RCC 7860 (cell line): ENCODE results near the gene TUBGCP6.

Experiments used
- DNase-seq: peaks from one replicate; pipeline ENCODE4 v3.0.0-alpha.2; 2015; ENCODE audit warnings: low spot score
- FAIRE-seq: peaks from 2 replicates; lab custom pipeline; 2012; peaks lifted over from hg19 to GRCh38; lab: Jason Lieb, UNC

The TUBGCP6 gene

DNA sequence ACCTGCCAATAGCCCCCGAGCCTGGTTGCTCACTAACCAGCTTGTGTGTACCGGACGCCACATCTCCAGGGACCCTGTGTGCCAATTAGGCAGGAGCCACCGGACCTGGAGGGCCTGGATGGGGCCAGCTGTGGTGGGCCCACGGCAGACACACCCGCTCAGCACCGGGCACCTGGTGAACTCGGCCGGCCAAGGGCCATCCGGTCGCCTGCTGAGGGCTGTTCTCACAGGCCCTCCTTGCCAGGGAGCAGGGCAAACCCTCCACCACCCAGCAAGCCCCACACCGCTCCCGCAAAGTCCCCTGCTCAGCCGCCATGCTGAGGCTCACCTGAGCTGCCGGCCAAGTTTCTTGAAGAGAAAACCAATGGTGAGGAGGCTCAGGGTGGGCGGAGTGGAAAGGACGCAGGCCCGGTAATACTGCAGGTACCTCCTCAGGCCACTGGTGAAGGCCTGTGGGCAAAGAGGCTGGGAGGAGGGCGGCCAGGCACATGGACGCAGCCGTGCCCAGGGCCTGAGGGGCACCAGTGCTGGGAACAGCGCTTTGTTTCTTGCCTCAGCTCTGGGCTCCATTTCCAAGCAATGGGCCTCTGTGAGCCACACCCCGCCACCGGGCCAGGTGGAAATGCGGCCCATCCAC, 17.1 kb downstream of the TUBGCP6 start:
- FAIRE-seq (no peak), DNase-seq (no peak)

DNA sequence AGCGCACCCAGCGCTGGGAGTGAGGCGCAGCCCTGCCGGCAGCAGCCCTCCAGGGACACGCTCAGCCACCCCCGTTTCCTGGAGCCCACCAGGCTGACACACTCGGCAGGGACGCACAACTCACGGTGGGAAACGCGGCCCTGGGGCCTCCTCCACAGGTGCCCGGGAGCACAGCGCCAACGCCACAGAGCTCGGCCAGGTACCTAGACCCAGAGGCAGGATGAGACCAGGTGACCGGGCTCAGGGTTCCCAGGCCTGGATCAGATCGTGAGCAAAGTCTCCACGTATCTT, 18.0 kb downstream of the TUBGCP6 start:
- DNase-seq: no peak
- FAIRE-seq: no peak

DNA sequence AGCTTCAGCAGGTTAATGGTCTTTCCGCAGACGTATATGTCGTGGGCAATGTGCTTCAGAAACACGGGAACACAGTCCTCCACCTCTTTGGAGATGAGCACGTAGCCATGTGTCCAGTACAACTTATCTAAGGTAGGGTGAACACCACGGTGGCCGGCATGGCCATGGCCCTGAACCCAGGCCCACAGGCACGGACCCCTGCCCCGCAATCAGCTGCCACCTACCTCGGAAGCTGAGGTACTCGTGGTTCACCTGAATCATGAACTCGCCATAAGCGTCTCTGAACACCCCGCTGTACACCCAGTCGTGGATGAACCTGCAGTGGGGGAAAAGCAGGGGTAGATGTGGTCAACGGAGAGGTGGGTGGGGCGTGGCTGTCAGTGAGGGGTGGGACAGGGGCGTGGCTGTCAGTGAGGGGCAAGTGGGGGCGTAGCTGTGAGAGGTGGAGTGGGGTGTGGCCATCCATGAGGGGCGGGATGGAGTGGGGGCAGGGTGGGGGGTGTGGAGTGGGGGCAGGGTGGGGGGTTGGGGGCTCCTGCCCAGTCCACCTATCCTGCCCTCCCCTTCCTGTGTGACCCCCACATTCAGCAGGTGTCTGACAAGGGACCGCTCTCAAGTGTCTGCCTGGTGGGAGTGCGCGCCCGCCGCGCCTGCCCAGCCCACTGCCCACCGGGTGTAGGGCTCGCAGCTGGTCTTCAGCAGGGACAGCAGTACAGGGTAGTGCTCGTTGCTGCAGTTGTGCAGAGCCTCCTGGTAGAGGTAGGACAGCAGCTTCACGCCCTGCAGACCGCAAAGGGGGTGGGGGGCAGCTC, 18.6 kb downstream of the TUBGCP6 start:
- DNase-seq (no peak), FAIRE-seq (no peak)

DNA sequence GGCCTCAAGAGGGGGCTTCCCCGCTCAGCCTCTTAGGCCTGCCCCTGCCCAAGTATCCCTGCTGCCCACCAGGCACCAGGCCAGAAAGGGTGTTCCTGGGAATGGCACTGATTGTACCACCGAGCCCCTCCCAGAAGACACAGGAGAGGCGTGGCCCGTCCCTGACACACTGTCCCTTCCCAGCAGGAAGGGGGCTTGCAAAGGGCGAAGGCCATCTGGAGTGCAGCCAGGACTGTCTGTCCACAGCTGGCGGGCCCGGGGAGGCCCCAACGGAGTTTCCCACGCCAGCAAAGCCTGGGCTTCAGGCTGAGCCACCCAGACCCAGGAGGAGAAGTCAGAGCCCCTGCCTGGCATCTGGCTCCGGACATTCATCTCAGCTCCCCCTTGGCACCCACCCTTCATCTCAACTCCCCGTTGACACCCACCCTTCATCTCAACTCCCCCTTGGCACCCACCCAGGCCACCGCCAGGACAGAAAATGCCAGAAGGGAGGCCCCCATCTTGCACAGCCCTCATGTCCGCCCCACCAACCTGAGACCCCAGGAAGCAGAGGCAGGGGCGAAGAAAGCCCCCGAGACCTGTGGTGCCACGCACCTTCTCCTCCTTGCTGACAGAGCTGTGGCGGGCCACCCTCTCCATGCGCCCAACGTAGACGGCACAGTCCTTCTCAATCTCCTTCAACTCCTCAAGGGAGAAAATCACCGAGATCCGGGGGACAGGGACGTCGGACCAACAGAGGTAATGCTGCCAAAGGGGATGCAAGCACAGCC, 19.4 kb downstream of the TUBGCP6 start:
- no peak for FAIRE-seq
- no peak for DNase-seq

DNA sequence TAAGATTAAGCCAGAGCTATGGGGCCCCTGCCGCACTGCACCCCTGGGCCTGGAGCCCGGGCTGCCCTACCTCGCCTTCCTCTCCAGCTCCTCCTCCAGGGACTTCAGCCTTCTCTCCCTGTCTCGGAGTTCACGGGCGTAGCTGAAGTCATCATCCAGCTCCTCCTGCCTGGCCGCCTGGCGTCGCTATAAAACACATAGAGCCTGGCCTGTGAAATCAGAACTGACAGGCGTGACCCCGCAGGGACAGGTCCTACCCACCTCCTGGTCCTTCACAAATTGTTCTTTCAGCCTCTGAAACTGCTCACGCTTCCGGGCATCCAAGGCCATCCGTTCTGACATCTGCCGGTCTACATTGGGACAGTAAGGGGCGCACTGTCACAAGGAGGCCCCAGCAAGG, 20.8 kb downstream of the TUBGCP6 start:
- no peak for DNase-seq
- FAIRE-seq: no peak

DNA sequence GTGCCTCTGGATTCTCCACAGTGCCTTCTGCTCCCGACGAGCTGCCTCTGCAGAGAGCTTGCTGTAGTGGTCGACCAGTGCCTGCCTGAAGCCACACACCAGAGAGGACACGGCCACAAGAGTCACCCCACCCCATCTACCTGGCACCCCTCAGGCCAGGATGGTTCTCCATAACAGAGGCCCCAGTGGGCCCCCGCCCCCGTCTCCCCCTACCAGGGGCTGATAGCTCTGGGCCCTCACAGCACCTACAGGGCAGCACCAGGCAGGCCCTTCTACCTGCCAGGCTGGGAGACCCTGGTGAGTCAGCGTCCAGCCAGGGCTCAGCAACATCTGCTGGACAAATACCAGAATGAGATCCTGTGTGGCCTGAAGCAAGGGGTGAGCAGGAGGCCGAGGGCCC, 22.3 kb downstream of the TUBGCP6 start:
- no peak for DNase-seq
- FAIRE-seq: no peak

DNA sequence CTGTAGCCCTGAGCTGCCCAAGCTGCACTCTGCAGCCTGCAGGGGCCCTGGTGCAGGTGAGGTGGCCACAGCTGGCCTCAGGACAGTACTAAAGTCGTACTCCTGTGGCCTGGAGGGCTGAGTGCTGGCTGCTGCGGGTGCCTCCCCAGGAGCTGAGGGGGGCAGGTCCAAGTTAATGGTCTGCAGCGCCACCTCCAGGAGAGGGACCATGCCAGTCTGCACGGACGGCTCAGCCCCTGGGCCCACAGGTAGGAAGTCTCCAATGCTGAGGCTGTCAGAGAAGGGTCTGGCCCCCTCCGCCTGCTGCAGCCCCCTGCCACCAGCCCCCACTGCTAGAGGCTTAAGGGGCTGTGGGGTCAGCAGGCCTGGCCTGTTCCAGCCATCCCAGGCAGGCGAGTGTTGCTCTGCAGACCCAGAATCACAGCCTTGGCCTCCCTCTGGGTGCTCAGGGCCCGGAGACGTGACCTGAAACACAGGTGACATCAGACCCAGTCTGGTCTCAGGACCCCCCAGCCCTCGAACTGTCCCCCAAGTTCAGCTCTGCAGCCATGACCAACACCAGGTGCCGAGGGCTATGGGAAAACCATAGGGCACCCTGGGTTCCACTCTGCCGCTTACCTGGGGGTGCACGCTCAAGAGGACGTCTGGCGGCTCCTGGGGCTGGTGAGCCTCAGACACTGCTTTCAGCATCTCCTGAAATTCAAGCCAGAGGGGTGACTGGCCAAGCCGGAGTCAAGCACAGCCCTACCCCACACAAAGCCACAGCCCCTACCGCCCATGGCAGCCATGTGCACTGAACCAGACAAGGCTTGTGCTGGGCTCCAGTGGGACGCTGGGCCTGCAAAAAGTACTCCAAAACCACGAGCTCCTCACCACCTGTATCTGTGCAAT, 23.2 kb downstream of the TUBGCP6 start:
- FAIRE-seq (no peak), DNase-seq (no peak)

DNA sequence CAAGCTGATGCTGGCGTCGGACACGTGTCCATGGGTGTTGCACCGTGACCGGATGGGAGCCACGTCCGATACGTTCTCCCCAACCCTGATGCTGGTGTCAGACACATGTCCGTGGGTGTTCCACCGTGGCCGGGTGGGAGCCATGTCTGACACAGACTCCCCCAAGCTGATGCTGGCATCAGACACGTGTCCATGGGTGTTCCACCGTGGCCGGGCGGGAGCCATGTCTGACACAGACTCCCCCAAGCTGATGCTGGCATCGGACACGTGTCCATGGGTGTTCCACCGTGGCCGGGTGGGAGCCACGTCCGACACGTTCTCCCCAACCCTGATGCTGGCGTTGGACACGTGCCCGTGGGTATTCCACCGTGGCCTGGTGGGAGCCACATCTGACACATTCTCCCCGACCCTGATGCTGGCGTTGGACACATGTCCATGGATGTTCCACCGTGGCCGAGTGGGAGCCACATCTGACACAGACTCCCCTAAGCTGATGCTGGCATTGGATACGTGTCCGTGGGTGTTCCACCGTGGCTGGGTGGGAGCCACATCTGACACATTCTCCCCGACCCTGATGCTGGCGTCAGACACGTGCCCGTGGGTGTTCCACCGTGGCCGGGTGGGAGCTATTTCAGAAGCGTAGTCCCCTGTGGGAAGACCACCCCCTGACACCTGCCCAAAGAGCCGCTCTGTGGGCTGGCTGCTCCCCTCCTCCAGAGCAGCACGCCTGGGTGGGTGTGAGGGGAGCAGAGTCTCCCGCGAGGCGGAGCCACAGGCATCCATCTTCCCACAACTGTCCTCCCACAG, 24.0 kb downstream of the TUBGCP6 start:
- no peak for FAIRE-seq
- DNase-seq: no peak

DNA sequence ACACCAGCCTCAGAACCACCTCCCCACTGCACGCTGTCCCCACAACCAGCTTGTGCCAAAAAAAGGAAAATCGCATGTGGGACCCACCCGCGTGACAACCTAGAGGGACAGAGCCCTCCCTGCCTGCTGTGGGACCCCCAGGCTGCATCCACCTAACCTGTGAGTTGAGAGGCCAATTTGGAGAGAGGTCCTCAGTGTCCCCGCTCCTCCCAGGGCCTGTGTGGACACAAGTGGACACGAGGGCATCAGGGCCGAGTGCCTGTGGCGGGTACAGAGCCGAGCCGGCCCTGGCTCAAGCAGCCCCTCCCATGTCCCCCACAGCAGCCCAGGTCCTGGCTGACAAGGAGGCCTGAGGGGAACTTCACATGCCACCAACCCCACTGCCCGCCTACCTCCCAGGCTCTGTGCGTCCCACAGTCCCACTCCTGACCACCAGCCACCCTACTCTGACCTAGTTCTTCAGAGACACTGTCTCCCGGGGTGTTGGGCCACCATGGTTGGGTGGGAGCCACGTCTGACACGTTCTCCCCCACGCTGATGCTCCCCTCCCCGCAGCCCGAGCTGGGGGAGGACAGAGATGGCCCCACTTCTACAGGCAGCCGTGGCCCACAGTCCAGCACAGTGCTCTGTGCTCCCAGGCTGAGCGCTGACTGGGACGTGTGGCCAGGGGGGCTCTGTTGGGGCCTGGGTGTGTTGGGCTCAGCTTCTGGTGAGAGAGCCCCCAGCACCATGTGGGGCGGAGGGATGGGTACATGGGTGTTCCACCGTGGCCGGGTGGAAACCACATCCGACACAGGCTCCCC, 24.8 kb downstream of the TUBGCP6 start:
- DNase-seq: no peak

DNA sequence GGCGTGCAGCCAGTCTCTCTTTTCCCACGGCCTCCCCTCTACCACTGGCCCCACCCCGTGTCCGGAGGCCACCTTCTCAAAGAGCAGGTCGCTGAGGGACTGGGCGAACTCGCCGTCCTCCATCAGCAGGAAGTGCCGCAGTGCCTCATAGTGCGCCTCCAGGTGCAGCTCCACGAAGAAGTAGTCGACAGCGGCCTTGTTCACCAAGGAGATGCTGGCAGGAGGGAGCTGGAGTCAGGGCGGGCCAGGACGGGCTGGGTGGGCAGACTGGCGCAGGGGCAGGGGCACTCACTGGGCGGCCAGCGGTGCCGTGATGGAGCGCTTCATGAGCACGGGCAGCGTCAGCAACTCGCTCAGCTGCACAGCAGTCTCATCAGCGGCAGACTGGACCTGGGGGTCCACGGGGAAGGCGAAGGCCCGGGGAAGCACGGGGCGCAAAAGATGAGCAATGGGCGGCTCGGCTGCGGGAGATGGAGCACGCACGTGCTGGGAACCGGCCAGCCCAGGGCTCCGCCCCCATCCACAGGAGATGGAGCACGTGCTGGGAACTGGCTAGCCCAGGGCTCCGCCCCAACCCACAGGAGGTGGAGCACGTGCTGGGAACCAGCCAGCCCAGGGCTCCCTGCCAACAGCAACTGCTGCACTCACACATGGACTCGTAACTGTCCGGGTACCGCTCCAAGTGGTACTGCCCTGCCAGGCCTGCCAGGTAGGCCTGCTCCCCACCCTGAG, 25.7 kb downstream of the TUBGCP6 start:
- DNase-seq (no peak), FAIRE-seq (no peak)

More for the DNA sequence above, 24.8 kb downstream of the TUBGCP6 start:
- FAIRE-seq: no peak

DNA sequence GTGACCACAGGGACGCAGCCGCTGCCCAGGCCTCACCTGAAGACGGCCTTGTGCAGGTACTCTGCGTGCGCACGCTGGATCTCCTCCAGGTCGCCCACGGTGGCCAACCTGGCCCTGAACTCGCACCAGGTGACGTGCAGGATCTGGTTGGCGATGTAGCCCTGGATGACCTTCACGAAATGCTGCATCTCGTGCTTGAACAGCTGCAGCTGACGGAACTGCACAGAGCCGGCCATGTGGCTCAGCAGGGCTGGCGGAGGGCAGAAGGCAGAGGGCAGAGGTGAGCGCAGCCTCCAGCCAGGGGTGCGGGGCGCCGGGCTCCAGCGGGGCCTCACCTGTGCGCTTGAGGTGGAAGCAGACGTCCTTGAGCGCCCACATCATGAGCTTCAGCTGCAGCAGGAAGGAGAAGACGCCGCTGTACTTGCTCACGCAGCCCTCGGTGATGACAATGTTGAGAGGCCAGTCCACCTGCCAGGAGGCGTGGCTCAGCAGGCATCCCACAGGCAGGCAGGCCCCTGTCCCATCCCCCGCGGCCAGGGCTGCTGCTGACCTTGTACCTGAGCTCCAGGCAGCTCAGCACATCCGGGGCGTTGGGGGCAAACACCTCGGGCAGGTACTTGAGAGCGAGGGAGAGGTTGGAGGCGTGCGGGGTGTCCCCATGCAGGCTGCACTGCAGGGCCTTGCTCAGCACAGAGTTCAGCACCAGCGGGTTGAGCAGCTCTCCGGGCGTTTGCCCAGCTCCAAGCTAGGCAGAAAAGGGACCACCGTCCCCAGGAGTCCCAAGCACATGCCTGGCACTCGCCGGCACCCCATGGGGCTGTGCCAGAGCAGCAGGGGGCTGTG, 26.4 kb downstream of the TUBGCP6 start:
- no peak for FAIRE-seq
- DNase-seq: no peak

DNA sequence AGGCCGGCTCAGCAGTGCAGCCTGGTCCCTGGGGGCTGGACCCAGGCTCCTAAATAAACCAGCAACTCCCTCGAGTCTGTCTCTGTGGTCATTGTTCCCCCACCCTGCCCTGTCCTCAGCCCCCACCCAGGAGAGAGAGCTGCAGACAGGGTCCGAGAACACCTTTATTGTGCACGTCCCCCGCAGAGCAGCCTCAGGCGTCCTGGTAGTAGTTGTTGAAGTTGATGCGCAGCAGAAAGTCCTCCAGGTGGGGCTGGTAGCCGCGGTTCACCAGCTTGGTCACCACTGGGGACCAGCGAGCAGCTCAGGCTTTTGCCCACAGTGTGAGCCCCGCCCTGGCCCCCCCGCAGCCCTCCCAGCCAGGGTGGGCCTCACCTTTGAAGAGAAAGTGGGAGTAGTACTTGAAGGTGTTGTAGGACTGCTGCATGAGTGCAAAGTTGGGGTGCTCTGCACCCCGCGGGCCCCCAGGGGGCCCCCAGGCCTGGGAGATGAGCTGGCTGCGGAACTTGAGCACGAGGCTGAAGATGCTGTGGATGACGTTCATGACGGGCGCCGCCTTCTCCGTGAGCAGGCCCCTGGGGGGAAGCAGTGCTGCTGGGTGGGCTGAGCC, 27.2 kb downstream of the TUBGCP6 start:
- DNase-seq (no peak), FAIRE-seq (no peak)

DNA sequence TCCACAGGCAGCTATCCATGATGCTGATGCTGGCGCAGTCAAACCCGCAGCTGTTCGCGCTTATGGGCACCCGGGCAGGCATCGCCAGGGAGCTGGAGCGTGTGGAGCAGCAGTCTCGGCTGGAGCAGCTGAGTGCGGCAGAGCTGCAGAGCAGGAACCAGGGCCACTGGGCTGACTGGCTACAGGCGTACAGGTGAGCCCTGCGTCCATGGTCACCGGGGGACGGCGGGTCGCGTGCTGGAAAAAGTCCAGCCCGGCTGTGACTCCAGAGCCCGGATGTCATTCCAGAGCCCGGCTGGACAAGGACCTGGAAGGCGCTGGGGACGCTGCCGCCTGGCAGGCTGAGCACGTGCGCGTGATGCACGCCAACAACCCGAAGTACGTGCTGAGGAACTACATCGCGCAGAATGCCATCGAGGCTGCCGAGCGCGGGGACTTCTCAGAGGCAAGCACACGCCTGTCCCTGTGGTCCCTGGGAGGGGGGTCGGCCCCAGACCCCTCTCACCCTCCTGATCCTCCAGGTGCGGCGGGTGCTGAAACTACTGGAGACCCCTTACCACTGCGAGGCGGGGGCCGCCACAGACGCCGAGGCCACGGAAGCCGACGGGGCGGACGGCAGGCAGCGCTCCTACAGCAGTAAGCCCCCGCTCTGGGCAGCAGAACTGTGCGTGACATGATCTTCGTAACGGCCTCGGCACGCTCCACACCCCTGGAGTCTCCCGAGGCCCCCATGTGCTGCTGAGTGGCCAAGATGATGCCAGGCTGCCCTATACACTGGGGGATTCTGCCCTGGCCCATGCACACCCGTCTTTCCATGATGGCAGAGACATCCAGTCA, 27.9 kb downstream of the TUBGCP6 start:
- FAIRE-seq: no peak

DNA sequence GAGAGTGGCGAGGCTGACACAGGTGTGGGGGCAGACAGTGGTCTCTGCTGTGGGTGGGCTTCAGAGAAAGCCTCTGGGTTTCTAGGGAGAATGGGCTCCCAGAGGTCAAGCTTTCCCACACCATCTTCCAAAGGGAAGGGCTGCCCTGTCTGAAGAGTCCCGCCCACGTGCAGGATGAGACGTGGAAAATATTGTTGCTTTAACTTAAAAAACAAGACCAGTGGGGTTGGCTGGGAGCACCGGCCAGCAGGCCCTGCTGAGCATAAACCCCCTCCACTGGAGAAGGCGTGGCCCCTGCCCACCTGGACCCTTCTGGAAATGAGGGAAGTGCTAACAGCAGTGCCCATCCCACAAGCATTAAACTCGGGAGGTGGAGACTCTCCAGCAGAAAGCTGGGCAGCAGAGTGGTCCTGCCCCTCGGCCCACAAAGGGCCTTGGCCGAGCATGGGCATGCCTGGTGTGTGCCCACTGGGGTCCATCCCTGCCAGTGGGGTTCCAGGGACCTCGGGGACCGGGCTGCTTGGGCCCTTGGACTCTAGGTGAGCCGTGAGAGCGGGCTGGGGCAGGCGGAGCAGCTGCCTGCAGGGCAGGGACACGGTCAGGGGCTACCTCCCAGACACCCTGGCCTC, 28.7 kb downstream of the TUBGCP6 start:
- FAIRE-seq: no peak
- no peak for DNase-seq

More for the DNA sequence above, 27.9 kb downstream of the TUBGCP6 start:
- DNase-seq: no peak

DNA sequence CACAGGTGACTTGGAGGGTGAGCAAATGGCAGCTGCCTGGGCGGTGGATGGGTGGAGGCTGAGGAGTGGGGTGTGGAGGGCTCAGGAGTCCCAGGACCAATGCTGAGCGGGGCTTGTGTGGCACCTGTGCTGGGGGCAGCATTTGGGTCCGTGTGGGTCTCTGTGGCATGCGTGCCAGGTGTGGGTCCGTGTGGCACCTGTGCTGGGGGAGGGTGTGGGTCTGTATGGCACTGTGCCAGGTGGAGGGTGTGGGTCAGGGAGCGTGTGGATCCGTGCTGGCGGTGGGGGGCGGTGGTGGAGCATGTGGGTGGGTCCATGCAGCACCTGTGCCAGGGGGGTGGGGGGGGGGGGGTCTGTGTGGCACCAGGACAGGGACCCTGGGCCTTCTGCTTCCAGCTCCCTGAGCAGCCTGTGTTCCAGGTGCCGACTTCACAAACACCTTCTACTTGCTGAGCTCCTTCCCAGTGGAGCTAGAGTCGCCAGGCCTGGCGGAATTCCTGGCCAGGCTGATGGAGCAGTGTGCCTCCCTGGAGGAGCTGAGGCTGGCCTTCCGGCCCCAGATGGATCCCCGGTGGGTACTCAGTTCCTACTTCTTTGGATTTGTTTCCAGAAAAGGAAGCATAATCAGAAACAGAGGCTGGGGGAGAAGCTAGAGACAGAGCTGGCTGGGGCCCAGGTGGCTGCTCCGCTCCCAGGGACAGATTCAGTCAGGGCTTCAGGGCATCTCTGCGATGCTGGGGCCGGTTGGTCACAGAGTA, 29.3 kb downstream of the TUBGCP6 start:
- FAIRE-seq (no peak), DNase-seq (no peak)
